GM18951 (cell line): ENCODE measurements around the gene SIGLEC12.

Experiments used
- POLR2A ChIP-seq: IDR thresholded peaks from 4 replicates; pipeline ENCODE4 v1.6.1; 2011; ENCODE audit warnings: mild to moderate bottlenecking; ENCODE audit not compliant: insufficient read length, insufficient read depth; ENCODE audit errors: extremely low read depth
- in situ Hi-C: fragments of 300-500 bp; cut with MboI; formaldehyde crosslinking; loops from one replicate; pipeline ENCODE4 v1.12.0; 2022; ENCODE audit warnings: low sequenced_read_pairs, mixed read lengths, inconsistent platforms; ENCODE audit not compliant: unreplicated experiment

The SIGLEC12 gene

GRCh38 chr19:51539821-51540366 lies 38.3 kb upstream of the SIGLEC12 start:
- in situ Hi-C loops = no loop called here

GRCh38 chr19:51535535-51535934 lies 33.9 kb upstream of the SIGLEC12 start:
- in situ Hi-C loops = no loop called here
- no peak for TF ChIP-seq POLR2A

More at GRCh38 chr19:51539821-51540366, 38.3 kb upstream of the SIGLEC12 start:
- no peak for TF ChIP-seq POLR2A

GRCh38 chr19:51531349-51532315 lies 30.0 kb upstream of the SIGLEC12 start, which contains the start of gene SIGLEC6:
Gene SIGLEC6 (minus strand): TSS chr19:51531670. CDS start chr19:51531648, 22 bp downstream.
- TF ChIP-seq POLR2A = no peak
- in situ Hi-C loops = no loop called here

GRCh38 chr19:51530616-51531015 lies 29.0 kb upstream of the SIGLEC12 start:
- TF ChIP-seq POLR2A = no peak
- in situ Hi-C loops = no loop called here

GRCh38 chr19:51529301-51529700 lies 27.7 kb upstream of the SIGLEC12 start:
- in situ Hi-C loops = no loop called here
- no peak for TF ChIP-seq POLR2A

GRCh38 chr19:51525651-51526050 lies 24.1 kb upstream of the SIGLEC12 start:
- TF ChIP-seq POLR2A = no peak
- in situ Hi-C loops = no loop called here

- in situ Hi-C loops = no loop called here
- no peak for TF ChIP-seq POLR2A
Measured at GRCh38 chr19:51524666-51525264, 23.2 kb upstream of the SIGLEC12 start.

GRCh38 chr19:51521781-51522180 lies 20.2 kb upstream of the SIGLEC12 start:
- TF ChIP-seq POLR2A = no peak
- in situ Hi-C loops = no loop called here

- in situ Hi-C loops = no loop called here
- no peak for TF ChIP-seq POLR2A
Measured at GRCh38 chr19:51521357-51521756, 19.8 kb upstream of the SIGLEC12 start.

GRCh38 chr19:51520728-51521127 lies 19.1 kb upstream of the SIGLEC12 start:
- no peak for TF ChIP-seq POLR2A
- in situ Hi-C loops = no loop called here

- no peak for TF ChIP-seq POLR2A
- in situ Hi-C loops = no loop called here
Measured at GRCh38 chr19:51514866-51515481, 13.4 kb upstream of the SIGLEC12 start.

GRCh38 chr19:51513968-51514367 lies 12.4 kb upstream of the SIGLEC12 start:
- in situ Hi-C loops = no loop called here

GRCh38 chr19:51511353-51511752 lies 9.8 kb upstream of the SIGLEC12 start:
- no peak for TF ChIP-seq POLR2A
- in situ Hi-C loops = no loop called here

More at GRCh38 chr19:51513968-51514367, 12.4 kb upstream of the SIGLEC12 start:
- no peak for TF ChIP-seq POLR2A
